ENCODE measurements around the gene CACNA2D3.

DNA sequence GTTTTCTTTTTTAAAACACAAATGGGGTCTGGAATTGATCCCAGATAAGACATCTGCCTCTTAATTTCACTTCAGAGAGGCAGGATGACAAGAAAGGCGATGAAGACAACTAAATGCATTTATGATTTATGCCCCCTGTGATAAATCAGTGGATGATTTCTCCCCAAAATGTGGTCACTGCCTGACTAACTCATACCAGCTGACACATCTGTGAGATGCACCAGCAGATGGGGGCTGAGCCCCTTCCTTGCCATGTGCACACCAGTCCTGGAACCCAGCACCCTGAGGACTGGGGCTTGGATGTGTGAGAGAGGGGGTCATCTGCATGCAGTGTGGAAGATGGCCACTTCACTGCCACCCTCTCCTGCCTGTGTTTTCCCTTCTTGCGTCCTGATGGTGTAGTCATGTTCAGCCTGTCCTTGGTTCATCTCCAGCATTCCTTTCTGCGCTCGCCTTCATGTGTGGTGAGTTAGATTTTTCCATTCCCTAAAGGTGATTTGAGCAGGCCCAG, 541.2 kb downstream of the CACNA2D3 start:
- TF ChIP-seq POLR2A (IDR thresholded peaks at IDR 0.05) = no peak
- TF ChIP-seq, protein P1, sequence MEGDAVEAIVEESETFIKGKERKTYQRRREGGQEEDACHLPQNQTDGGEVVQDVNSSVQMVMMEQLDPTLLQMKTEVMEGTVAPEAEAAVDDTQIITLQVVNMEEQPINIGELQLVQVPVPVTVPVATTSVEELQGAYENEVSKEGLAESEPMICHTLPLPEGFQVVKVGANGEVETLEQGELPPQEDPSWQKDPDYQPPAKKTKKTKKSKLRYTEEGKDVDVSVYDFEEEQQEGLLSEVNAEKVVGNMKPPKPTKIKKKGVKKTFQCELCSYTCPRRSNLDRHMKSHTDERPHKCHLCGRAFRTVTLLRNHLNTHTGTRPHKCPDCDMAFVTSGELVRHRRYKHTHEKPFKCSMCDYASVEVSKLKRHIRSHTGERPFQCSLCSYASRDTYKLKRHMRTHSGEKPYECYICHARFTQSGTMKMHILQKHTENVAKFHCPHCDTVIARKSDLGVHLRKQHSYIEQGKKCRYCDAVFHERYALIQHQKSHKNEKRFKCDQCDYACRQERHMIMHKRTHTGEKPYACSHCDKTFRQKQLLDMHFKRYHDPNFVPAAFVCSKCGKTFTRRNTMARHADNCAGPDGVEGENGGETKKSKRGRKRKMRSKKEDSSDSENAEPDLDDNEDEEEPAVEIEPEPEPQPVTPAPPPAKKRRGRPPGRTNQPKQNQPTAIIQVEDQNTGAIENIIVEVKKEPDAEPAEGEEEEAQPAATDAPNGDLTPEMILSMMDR (IDR thresholded peaks at IDR 0.05) = no peak
